NCI-H1105 treated with DMSO at 0.1 percent for 48 hours (cell line): Measurements from ENCODE around the gene SPATS1.
"Not testable (repeated sequence)": the region's sequence is repeated elsewhere in the genome, so short reads cannot be mapped to it uniquely, and the experiment has no call there.

Source experiments
- DNase-seq: peaks from one replicate; lab custom pipeline; 2025; lab: John Stamatoyannopoulos, UW

Gene SPATS1

DNA sequence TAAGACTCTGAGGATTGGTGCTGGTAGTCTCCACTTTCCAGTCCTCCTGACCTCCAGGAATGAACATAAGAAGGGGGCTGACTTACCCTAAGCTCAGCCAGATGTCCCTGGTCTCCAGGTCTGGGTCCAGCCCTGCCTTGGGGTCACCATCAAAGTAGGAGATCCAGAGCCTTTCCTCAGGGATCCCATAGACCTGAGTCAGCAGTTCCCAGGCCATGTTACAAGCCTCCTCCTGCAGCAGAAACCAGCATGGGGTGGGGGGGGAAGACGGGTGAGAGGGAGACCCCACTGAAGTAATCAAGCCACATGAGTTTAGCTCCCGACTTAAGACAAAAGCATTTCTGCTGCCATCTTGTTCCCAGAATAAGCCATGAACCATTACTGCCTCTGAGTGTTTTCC is 31.1 kb upstream of the SPATS1 start:
- no peak for DNase-seq

DNA sequence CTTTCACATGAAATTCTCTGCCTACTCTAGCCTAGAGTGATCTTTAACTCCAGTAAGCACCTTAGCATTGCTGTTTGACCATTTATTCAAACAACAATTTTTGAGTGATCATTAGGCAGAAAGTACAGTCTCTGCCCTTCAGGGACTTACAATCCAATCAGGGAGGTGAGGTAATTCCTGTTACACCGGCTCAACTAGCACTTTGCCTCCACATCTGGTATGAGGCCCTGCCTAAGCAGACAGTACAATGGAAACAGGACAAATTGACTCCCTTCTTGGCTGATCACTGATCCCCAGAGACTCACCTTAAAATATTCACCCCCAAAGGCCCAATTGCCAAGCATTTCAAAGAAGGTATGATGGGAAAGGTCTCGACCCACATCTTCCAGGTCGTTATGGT is 30.7 kb upstream of the SPATS1 start:
- DNase-seq: no peak

DNA sequence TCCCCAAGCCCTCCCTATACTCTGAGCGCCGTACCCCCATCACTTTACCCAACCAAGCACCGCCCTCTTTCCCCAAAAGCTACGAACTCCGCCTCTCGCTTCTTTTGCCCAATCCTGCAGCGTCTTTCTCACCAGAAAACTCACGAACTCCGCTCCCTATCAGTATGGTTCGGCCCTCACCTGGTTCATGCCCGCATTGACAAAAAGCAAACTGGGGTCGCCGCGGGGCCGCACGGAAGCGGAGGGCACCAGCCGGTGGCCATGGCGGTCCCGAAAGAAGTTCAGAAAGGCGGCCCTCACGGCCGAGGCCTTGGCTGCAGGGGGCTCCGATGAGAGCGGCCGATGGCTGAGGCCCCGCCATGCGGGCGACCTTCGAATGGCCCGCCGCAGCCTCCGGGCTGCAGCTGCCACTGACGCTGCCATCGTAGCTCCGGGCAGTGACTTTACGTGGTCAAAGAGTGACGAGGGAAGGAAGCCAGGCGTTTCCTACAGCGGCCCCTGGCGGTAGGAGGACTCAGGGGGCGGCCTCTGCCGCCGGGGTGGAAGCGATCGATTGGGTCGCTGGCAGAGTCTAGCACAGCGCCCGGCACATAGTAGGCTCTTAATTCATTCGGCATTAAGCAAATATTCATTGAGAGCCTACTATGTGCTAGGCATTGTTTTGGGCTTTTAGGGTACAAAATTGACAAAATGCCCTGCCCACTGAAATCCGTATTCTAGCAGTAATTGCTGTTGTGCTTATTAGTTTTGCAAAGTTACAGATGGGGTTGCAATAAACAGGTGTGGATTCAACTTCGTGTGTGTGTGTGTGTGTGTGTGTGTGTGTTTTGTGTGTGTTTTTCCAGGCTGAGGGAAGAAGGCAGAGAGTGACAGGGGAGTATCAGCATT is 29.3 kb upstream of the SPATS1 start, which contains the start of gene AARS2:
Gene AARS2 (minus strand): TSS at position 447 of the 888 bp plus-strand sequence. CDS start 24 bp downstream, at position 423.
- peak; percentile 85 for DNase-seq

DNA sequence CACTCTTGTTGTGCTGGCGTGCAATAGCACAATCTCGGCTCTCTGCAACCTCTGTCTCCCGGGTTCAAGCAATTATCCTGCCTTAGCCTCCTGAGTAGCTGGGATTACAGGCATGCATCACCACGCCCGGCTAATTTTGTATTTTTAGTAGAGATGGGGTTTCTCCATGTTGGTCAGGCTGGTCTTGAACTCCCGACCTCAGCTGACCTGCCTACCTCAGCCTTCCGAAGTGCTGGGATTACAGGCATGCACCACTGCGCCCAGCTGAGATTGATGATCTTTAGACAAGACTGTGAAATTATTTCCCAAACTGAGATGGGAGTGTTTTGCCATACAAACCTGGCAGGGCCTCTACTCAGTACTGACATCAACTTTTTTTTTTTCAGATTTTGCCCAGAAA is 27.8 kb upstream of the SPATS1 start:
- not testable (repeated sequence) for DNase-seq

DNA sequence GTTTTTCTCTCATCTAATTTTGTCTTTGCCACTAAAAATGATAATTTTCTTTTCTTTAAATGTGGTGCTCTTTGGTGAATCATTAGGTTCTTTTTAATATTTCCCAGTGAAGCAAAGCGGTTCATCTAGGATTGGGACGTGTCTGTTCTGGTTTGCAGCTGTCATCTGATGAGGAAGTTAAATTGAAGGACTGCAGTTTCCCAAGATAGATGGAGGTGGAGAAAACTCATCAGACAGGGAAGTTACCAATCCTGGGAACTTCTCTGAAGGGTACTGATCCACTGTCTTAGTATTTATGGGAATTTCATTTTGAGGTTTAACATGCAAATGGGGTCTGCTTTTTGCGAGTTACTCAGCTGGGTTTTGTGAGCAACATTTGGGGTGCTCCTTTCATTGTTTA is 26.9 kb upstream of the SPATS1 start:
- no peak for DNase-seq

DNA sequence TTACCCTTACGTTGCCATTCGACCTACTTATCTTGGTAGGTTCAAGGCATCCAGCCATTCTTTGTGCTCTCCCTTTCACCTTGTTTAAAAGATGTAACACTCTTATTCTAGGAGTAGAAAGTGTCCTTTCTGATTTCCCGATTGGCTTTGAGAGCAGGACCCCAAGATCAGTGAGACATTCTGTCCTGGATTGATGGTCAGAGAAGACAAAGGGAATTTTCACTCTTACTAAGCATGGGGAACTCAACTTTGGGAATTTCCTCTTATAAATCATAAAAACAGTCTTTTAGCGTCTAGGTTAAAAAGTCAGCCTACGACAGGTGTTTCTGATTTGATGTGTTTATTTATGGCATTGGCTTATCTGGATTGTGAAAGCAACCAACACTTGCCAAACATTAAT is 26.5 kb upstream of the SPATS1 start:
- DNase-seq: no peak

DNA sequence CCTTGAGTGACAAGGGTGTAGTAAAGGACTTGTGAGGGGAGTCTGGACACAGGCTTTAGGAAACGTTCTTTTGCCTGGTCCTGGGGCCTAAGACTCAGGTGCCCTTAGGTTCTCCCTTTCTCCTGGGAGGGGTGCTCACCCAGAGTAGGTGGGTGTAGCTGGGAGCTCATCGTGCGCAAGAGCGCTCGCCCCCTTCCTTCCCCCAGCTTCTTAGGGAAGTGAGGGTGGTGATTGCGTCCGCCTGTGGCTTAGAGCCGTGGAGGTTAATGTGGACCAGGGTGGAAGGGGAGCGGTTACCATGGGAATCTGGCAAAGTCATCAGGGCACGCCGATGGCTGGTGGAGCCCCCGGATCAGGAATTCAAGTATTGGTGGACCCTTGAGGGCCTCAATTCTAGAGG is 26.0 kb upstream of the SPATS1 start:
- DNase-seq: no peak

DNA sequence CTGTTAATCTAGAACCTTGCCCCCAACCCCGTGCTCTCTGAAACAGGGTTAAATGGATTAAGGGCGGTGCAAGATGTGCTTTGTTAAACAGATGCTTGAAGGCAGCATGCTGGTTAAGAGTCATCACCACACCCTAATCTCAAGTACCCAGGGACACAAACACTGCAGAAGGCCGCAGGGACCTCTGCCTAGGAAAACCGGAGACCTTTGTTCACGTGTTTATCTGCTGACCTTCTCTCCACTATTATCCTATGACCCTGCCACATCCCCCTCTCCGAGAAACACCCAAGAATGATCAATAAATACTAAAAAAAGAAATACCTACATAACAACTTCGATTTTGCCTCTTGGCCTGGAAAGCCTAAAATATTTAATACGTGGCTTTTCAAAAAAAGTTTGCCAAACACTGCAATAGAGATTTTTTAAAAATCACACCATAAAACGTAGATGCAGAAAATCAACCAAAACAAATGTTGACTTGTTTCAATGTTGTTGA is 25.3 kb upstream of the SPATS1 start:
- not testable (repeated sequence) for DNase-seq

DNA sequence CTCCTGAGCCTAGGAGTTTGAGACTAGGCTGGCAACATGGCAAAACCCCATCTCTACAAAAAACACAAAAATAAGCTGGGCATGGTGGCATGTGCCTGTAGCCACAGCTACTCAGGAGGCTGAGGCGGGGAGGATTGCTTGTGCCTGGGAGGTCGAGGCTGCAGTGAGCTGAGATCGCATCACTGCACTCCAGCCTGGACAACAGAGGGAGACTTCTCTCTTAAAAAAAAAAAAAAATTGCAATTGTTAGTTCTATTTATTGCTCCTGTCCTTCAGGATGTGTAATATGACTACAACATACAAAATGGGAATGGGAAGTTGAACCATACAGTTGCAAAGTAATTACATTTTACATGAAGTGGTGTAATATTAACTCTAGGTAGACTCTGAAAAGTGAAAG is 21.2 kb upstream of the SPATS1 start:
- DNase-seq: no peak

DNA sequence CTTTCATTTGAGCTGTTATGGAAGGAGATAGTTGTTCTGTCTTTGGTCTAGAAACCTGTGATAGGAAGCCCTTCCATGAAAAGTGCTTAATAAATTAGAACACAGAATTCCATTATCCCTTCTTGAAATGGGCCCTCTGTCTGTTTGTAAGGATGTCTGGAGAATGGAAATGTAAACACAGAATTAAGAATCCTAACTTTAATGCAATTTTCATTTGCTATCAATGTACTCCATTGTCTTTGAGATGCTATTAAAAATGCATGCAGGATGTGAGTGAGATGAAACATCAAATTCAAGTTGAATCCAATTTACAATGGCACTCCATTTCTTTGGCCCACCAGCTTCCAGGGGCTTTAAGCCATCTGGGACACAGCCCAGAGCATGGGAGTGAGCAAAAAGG is 15.4 kb upstream of the SPATS1 start:
- DNase-seq: no peak

DNA sequence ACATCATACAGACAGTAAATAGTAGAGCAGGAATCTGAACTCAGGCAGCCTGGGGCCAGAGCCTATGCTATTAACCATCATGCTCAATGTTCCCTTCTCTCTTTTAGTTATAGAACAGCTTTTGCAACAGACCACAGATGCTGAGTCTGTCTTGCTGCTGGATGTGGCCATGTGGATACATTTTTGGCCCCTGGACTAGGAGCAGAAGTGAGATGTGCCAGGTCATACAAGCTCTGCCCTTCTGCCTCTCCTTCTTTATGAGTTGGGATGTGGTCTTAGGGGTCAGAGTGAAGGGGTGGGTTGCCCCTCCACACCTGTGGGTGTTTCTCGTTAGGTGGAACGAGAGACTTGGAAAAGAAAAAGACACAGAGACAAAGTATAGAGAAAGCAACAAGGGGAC is 14.7 kb upstream of the SPATS1 start:
- DNase-seq: no peak

DNA sequence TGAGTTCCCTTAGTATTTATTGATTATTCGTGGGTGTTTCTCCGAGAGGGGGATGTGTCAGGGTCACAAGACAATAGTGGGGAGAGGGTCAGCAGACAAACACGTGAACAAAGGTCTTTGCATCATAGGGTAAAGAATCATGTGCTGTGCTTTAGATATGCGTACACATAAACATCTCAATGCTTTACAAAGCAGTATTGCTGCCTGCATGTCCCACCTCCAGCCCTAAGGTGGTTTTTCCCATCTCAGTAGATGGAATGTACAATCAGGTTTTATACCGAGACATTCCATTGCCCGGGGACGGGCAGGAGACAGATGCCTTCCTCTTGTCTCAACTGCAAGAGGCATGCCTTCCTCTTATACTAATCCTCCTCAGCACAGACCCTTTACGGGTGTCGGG is 14.2 kb upstream of the SPATS1 start:
- not testable (repeated sequence) for DNase-seq

DNA sequence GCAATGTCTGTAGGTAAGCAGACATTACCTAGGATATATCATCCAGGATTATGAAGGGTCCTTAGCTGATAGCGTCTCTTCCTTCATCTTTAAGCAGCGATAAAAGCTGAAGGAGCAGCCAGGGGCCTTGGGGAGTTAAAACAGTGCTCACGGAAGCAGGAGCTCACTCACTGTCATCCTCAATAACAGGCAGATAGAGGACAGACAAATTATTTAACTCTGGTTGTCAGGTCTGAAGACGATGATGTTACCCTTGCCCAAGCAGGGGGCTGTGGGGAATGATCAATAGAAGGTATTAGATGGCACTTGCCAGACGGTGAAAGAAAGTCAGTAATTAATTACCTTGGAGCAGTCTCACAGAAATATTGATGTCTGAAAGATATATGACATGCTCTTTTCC is 12.6 kb upstream of the SPATS1 start:
- no peak for DNase-seq

DNA sequence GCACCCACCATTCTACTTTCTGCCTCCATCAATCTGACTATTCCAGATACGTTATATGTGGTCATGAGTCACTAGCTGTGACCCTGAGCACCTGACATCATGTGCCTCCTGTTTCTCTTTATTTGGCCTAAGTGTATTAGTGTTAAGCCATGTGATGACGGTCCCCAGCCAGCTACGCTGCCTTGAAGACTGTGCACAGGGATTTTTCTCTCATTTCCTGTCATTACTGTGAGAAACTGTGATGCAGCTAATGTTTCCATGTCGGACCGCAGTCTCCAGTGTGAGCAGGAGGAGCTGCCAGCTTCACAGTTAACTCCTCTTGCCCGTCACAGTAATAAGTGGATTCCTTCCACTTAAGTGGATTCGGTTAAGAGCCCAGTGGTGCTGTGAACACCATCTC is 9.9 kb upstream of the SPATS1 start:
- DNase-seq: no peak

DNA sequence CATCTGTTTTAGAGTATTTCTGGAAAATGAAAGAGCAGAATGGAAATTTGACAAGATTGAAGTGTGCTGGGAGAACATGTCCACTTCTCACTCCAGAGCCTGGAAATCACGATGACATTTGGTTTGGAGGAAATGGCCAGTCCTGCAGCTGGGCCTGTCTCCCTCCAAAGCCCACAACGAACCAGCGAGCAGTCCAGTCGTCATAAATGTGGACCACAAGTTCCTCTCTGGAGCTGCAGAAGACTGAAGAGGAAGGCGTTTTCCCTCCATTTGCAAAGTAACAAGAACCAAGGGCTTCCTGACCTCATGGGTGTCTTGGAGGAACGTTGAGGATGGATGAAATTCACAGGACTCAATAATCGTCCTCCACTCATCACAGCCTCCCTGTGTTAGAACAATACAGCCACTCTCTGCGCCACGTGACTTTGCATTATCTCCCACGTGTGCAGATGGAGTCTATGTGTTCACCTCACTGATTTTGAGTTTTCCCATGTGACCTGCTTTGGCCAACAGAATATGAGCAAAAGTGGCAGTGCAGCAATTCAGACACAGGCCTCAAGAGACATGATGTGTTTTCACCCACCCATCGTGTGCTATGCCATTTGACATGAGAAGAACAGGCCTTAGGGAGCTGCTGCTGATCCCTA is 9.1 kb upstream of the SPATS1 start:
- no peak for DNase-seq

DNA sequence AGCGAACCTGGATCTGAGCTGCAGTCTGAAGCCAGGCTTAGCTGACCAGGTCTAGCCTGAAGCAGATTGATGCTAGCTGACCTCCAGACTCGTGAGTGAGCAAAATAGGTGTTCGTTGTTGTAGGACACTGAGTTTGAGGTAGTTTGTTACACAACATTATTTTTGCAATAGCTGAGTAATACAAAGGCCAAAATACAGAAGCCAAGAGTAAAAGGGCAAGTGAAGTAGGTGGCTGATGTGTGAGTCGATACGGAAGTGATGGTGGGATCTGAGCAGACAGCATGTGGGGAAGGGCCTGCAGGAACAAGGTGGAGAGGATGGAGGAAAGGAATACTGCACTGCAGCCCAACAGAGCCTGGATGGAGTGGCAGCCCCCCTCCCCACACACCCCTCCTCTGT is 8.5 kb upstream of the SPATS1 start:
- no peak for DNase-seq

DNA sequence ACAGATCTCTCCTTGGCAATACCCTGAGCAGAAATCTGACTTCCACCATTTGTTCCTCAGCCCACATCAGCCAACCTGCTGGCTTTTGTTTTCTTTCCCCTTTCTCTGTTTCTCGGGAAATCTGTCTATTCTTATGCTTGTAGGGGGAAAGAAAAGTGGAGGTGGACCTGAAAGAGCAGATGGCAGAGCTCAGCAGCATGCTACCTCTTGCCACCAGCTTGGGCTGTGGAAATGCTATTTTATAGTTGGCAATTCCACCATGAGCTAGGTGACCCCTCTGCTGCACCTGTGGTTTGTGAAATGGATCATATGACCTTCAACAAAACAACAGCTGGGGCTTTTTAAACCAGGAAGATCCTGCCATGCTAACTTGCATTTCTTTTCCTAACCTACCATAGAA is 6.8 kb upstream of the SPATS1 start:
- DNase-seq: no peak

DNA sequence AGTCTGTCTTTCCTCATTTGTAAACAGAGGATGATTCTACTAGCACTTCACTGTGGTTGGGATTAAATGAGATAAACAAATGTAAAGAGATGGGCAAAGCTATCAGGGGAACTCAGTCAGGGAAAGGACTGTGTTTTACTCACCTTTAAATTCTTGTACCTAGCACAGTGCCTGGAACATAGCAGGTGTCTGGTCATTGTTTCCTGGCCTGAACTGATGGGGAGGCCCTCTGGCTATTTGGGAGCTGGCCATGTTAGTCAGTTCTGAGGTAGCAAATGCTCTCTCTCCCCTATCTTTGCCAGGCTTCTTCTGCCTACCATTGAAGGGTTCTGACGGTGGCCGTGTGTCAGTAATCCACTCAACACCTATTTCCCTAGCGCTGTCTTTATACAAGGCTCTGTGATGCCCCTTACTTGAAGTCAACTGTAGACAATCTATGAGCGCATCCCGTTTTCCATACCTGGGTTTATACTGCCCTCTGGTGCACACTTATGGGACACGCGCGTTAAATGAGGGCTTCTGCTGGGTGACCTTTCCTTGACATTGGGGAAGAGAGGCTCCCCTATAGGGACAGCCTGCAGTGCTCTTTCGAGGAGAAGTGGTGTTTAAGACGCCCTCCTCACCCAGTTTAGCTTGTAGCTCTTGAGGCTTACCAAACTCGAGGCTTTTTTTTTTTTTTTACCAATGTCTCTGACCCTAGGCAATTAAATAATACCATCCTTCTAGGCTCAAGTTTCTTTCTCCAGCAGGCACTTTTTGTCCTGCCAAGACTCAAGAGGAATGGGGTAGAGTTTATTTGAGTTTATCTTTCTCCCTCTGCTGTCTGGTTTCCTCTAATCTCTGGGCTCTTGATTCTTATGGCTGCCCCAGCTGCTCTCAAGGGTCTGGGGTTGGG is 4.0 kb upstream of the SPATS1 start:
- DNase-seq: peak; percentile 68

DNA sequence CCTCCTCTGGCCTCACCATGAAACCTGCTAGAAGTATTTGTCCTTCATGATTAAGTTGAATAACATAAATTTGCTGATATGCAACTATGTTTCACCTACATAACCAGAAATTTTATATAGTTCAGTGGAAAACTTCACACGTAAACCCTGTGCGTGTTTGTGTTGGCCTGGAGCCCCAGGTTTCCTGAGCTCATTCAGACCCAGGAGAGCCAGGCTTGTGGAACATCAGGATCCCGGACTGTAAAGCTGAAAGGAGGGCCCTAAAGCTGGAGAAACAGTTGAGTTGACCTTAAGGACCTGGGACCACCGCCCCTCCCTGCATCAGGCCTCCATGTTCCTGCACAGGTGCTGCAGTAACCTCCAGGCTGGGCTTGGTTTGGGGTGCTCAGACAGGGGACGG is 3.1 kb upstream of the SPATS1 start:
- DNase-seq: no peak

DNA sequence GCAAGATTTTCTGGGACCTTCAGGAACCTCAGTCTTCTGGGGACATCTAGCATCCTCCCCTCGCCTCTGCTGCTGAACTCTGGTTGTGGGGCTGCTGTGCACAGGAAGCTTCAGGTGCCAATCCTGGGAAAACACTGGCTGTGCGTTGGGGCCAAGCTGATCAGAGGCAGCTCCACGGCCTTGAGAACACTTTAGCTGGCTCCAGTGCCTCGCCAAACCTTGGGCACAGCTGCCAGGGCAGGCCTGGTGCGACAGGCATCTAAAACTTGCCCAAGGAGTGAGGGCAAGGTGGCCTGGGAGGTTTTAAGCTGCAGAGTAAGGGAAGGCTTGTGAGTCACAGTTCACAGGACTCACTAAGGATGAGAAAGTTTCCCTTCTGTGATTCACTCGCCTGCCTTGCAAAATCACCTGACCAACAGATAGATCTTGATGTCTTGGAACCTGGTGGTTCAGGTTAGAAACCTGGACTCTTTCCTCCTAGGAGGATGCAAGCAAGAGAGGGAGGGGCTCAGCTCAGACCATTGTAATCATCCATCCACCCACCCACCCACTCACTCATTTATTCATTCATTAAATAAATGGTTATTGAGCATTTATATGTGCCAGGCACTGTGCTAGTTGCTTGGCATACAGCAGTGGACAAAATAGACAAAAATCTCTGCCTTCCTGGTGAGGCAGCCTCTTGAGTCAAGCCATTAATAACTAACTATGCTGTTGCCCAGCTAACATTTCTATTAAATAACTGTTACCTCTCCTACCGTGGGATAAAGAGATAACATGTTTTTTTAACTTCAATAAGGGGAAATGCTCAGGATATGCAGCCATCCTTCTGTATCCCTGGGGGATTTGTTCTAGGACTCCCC is 2.5 kb upstream of the SPATS1 start:
- DNase-seq: no peak
